Measurements from ENCODE around the gene CPSF6.

The CPSF6 gene

DNA sequence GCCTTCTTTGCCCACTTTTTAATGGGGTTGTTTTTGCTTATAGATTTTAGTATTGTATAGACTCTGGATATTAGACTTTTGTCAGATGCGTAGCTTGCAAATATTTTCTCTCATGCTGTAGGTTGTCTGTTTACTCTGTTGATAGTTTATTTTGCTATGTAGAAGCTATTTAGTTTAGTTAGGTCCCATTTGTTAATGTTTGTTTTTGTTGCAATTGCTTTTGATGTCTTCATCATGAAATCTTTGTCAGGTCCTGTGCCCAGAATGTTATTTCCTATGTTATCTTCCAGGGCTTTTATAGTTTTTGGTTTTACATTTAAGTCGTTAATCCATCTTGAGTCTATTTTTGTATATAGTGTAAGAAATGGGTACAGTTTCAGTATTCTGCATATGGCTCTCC, 78.9 kb downstream of the CPSF6 start:
- Histone ChIP-seq H3K27me3 (replicated peaks in 2 of 5; ENCODE audit: control insufficient read depth in 4 of 5, insufficient read depth in 5 of 5, low read length in 4 of 5) (no peaks in the 10 kb centered on the region), H3K4me3 (ENCODE audit: control insufficient read depth in 1 of 7, extremely low read depth in 1 of 7, insufficient read depth in 4 of 7, low read depth in 2 of 7, low read length in 6 of 7) (no peak overlapping the region), H3K27ac (ENCODE audit: insufficient read depth in 1 of 2, low read depth in 1 of 2, low read length in 2 of 2, poor library complexity in 1 of 2, severe bottlenecking in 2 of 2) (no peak overlapping the region), H3K4me1 (ENCODE audit: control extremely low read depth in 1 of 4, control insufficient read depth in 4 of 4, insufficient read depth in 4 of 4, low read length in 3 of 4) (peaks cover 0 to 7% (median under 1%) of the 10 kb centered on the region in 4 experiments), H3K36me3 (ENCODE audit: control insufficient read depth in 4 of 4, insufficient read depth in 4 of 4, low read length in 3 of 4) (no peaks in the 10 kb centered on the region), H3K9me3 (ENCODE audit: control extremely low read depth in 1 of 5, control insufficient read depth in 4 of 5, insufficient read depth in 2 of 5, low read depth in 1 of 5, low read length in 4 of 5) (peaks cover 0 to 4% (median under 1%) of the 10 kb centered on the region in 5 experiments)
- no peak for DNase-seq
- POLR2A ChIA-PET, result no interaction called here
- WGBS (ENCODE audit: insufficient coverage), result 100% methylated on average over 1 of the region's 2 CpGs
- CTCF ChIA-PET, result interaction anchor here (1.2 kb wide), 1 partner anchor 39 kb away, joined by 5 read pairs; no protein-coding TSS in a partner anchor

DNA sequence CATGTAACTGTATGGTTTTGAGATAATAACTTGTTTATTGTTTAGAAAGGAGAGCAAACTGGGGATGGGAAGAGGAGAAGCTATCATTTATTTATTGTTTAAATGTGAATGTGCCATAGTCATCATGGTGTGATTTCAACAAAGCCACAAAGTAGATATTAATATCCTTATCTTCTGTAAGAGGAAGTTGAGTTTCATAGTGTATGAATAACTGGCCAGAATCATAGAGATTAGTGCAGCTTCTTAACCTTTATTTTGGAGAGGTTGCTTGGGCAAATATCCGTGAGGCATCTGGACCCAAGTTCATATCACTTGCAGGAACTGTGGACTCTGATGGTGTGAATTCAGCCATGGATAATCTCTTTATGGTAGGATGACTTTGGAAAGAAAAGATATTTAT, 82.0 kb downstream of the CPSF6 start:
- H3K4me3 ChIP-seq (ENCODE audit: control insufficient read depth in 1 of 7, extremely low read depth in 1 of 7, insufficient read depth in 4 of 7, low read depth in 2 of 7, low read length in 6 of 7), result no peak overlapping the region
- H3K27me3 ChIP-seq (replicated peaks in 2 of 5; ENCODE audit: control insufficient read depth in 4 of 5, insufficient read depth in 5 of 5, low read length in 4 of 5), result no peaks in the 10 kb centered on the region
- peak in 2 of 3 donors; percentile 24 to 42 for DNase-seq
- H3K27ac ChIP-seq (ENCODE audit: insufficient read depth in 1 of 2, low read depth in 1 of 2, low read length in 2 of 2, poor library complexity in 1 of 2, severe bottlenecking in 2 of 2), result no peak overlapping the region
- POLR2A ChIA-PET, result no interaction called here
- H3K9me3 ChIP-seq (ENCODE audit: control extremely low read depth in 1 of 5, control insufficient read depth in 4 of 5, insufficient read depth in 2 of 5, low read depth in 1 of 5, low read length in 4 of 5), result peaks cover 0 to 3% (median 0%) of the 10 kb centered on the region in 5 experiments
- no peaks in the 10 kb centered on the region for H3K36me3 ChIP-seq (ENCODE audit: control insufficient read depth in 4 of 4, insufficient read depth in 4 of 4, low read length in 3 of 4)
- H3K4me1 ChIP-seq (ENCODE audit: control extremely low read depth in 1 of 4, control insufficient read depth in 4 of 4, insufficient read depth in 4 of 4, low read length in 3 of 4), result peaks cover 0 to 13% (median under 1%) of the 10 kb centered on the region in 4 experiments
- CTCF ChIA-PET, result interaction anchor here (1.8 kb wide), 1 partner anchor 10 kb away, joined by 6 read pairs; no protein-coding TSS in a partner anchor
- 80% methylated on average over 1 of the region's 1 CpG for WGBS (ENCODE audit: insufficient coverage)
